GM12878 (cell line): ENCODE data around the gene PHLPP1. TPM values are rescaled to one million over a fixed set of nuclear protein-coding genes. Genes with fewer than 3 reads are reported as not detected.

Source experiments
- ATAC-seq: fragments of 200-7000 bp; cut with Tn5 transposase; 3 replicates; pipeline ENCODE4 v1.9.1; 2020; ENCODE audit warnings: mild to moderate bottlenecking, moderate library complexity
- BruUV-seq: library from RNA; stranded (reverse); fragments of 400-500 nt; replicated peaks from 2 replicates; lab custom pipeline; 2021; lab: Mats Ljungman, UMichigan
- CTCF ChIA-PET: fragments of 300-600 bp; sonication (Branson Sonifier 250); formaldehyde crosslinking; extraction: SDS; loops from one replicate; lab custom pipeline; 2021; ENCODE audit warnings: inconsistent platforms; lab: Yijun Ruan, JAX
- POLR2A ChIA-PET: fragments of 350-600 bp; formaldehyde crosslinking; extraction: SDS; loops from one replicate; lab custom pipeline; 2021; ENCODE audit warnings: inconsistent platforms; lab: Charles Lee
- RAD21 ChIA-PET: fragments of 300-600 bp; sonication (Branson Sonifier 250); formaldehyde crosslinking; loops from one replicate; lab custom pipeline; 2023; ENCODE audit warnings: antibody characterized with exemption; ENCODE audit not compliant: unreplicated experiment; lab: Charles Lee
- SMC1A ChIA-PET: fragments of 300-600 bp; sonication (Branson Sonifier 250); formaldehyde crosslinking; loops from one replicate; lab custom pipeline; 2023; ENCODE audit not compliant: unreplicated experiment, uncharacterized antibody; lab: Charles Lee
- DNase-seq: peaks from one replicate; pipeline ENCODE4 v3.0.0-alpha.2; 2011; ENCODE audit warnings: low read depth, low spot score
- FAIRE-seq: peaks from 3 replicates; lab custom pipeline; 2011; peaks lifted over from hg19 to GRCh38; lab: Jason Lieb, UNC
- H2AFZ ChIP-seq: 2 replicates; pipeline ENCODE4 v1.6.0; 2011; ENCODE audit warnings: low read depth, low read length, control low read depth; ENCODE audit not compliant: control insufficient read depth
- H3K27ac ChIP-seq: 2 replicates; pipeline ENCODE4 v1.5.1; 2011; ENCODE audit warnings: control low read depth; ENCODE audit not compliant: control insufficient read depth, insufficient read depth
- H3K27me3 ChIP-seq, 2 experiments: replicated peaks in 1 of 2; 2 replicates each; pipeline versions ENCODE4 v1.6.0 to v1.6.1; 2011; ENCODE audit warnings: low read length in 1 of 2; ENCODE audit not compliant: control insufficient read depth in 2 of 2, insufficient read depth in 2 of 2
- H3K36me3 ChIP-seq, 2 experiments: 2 replicates each; pipeline ENCODE4 v1.5.1; 2011; ENCODE audit warnings: low read length in 1 of 2; ENCODE audit not compliant: control insufficient read depth in 2 of 2, insufficient read depth in 2 of 2
- H3K4me1 ChIP-seq: 2 replicates; pipeline ENCODE4 v1.6.1; 2011; ENCODE audit warnings: mild to moderate bottlenecking, low read length, moderate library complexity, mixed read lengths; ENCODE audit not compliant: control insufficient read depth, insufficient read depth
- H3K4me2 ChIP-seq: 2 replicates; pipeline ENCODE4 v1.6.0; 2011; ENCODE audit warnings: control low read depth; ENCODE audit not compliant: control insufficient read depth, insufficient read depth
- H3K4me3 ChIP-seq: fragments of 200-600 bp; sonication (generic); 2 replicates; pipeline ENCODE4 v1.5.1; 2016
- H3K79me2 ChIP-seq: 2 replicates; pipeline ENCODE4 v1.6.0; 2011; ENCODE audit warnings: low read length; ENCODE audit not compliant: control insufficient read depth, insufficient read depth
- H3K9ac ChIP-seq: 2 replicates; pipeline ENCODE4 v1.8.0; 2011; ENCODE audit warnings: low read length, control low read depth, mixed read lengths; ENCODE audit not compliant: control insufficient read depth, insufficient read depth
- H3K9me3 ChIP-seq: replicated peaks from 3 replicates; pipeline ENCODE4 v1.5.1; 2011; ENCODE audit warnings: mild to moderate bottlenecking, low read length; ENCODE audit not compliant: control insufficient read depth, insufficient read depth
- H4K20me1 ChIP-seq: 2 replicates; pipeline ENCODE4 v1.6.0; 2011; ENCODE audit not compliant: control insufficient read depth, insufficient read depth
- ASH2L ChIP-seq: fragments of 300-600, 200-600 bp; sonication (generic); IDR thresholded peaks from 2 replicates; pipeline ENCODE4 v1.6.1; 2017; ENCODE audit warnings: low read depth, mild to moderate bottlenecking, borderline replicate concordance
- BCL11A ChIP-seq: IDR thresholded peaks from 2 replicates; pipeline ENCODE4 v1.6.1; 2011; ENCODE audit warnings: low read depth, low read length
- BMI1 ChIP-seq: fragments of 450-650 bp; IDR thresholded peaks from 2 replicates; pipeline ENCODE4 v1.6.1; 2016; ENCODE audit warnings: mild to moderate bottlenecking, moderate library complexity, borderline replicate concordance
- E2F4 ChIP-seq: IDR thresholded peaks from 2 replicates; pipeline ENCODE4 v1.6.1; 2012; ENCODE audit warnings: low read depth, low read length, improper control_type of control experiment
- EP300 ChIP-seq, 2 experiments: fragments of 150-350 bp in 1 of 2; IDR thresholded peaks; 2 replicates each; pipeline ENCODE4 v1.6.1; 2011 to 2012; ENCODE audit warnings: low read depth in 2 of 2, low read length in 2 of 2, borderline replicate concordance in 1 of 2, improper control_type of control experiment in 1 of 2, inconsistent platforms in 1 of 2; ENCODE audit not compliant: control insufficient read depth in 1 of 2
- KDM1A ChIP-seq: fragments of 200-600 bp; sonication (generic); IDR thresholded peaks from 2 replicates; pipeline ENCODE4 v1.6.1; 2016; ENCODE audit warnings: borderline replicate concordance
- MYC ChIP-seq: IDR thresholded peaks from 2 replicates; pipeline ENCODE4 v1.6.1; 2011; ENCODE audit warnings: mild to moderate bottlenecking, low read length, moderate library complexity, inconsistent platforms; ENCODE audit not compliant: insufficient read depth, insufficient replicate concordance, insufficient read length, severe bottlenecking
- NFYA ChIP-seq: IDR thresholded peaks from 2 replicates; pipeline ENCODE4 v1.6.1; 2011; ENCODE audit warnings: low read depth, mild to moderate bottlenecking, low read length, improper control_type of control experiment, borderline replicate concordance
- POLR2AphosphoS2 ChIP-seq: IDR thresholded peaks from 2 replicates; pipeline ENCODE4 v1.6.1; 2011; ENCODE audit warnings: low read depth, mild to moderate bottlenecking, low read length, improper control_type of control experiment, moderate library complexity
- RAD51 ChIP-seq: fragments of 450-650 bp; IDR thresholded peaks from 2 replicates; pipeline ENCODE4 v1.6.1; 2016; ENCODE audit warnings: moderate library complexity, mild to moderate bottlenecking, inconsistent platforms
- SP1 ChIP-seq: IDR thresholded peaks from one replicate; pipeline ENCODE4 v1.6.1; 2011; ENCODE audit warnings: low read depth, low read length
- ZSCAN29 ChIP-seq: fragments of 450-650 bp; IDR thresholded peaks from 2 replicates; pipeline ENCODE4 v1.6.1; 2017; ENCODE audit warnings: mild to moderate bottlenecking, moderate library complexity
- WGBS: methylation state at CpG from one replicate; pipeline ENCODE4 v1.1.6; 2016; ENCODE audit warnings: low lambda C conversion rate; ENCODE audit not compliant: insufficient replicate concordance, insufficient coverage; ENCODE audit errors: missing lambda C conversion rate; 5-methylcytosine and 5-hydroxymethylcytosine counted together
- in situ Hi-C: fragments of 300-500 bp; cut with MboI; formaldehyde crosslinking; loops from 9 replicates; pipeline ENCODE4 v1.14.3; 2018; ENCODE audit warnings: mixed read lengths
- intact Hi-C: fragments of 100-400 bp; cut with micrococcal nuclease; formaldehyde crosslinking; loops from one replicate; pipeline ENCODE4 v1.14.2; 2022; ENCODE audit not compliant: unreplicated experiment
- polyA plus RNA-seq, 11 experiments: library from polyadenylated mRNA; depleted of rRNA in 4 of 11; unstranded in 6 of 11; stranded (reverse) in 5 of 11; fragments of >200 nt; fragmentation: Nextera tagmentation in 4 of 11; fragmentation: Illumina TruSeq in 1 of 11; extraction: Ambion mirVana in 4 of 11; extraction: Trizol in 1 of 11; gene quantifications; 1 replicate in 1 of 11; 2 replicates in 10 of 11; pipeline versions ENCODE4 v1.2.1 to v1.2.3, GENCODE V29; 2011 to 2016; ENCODE audit warnings: inconsistent platforms in 2 of 11, missing spikeins in 2 of 11, low read depth in 1 of 11
- total RNA-seq, 4 experiments: library from RNA; depleted of rRNA in 3 of 4; stranded (reverse); fragments of >200 nt in 3 of 4; fragmentation: Illumina TruSeq in 1 of 4; extraction: Trizol in 1 of 4; gene quantifications; 2 replicates each; pipeline versions ENCODE4 v1.2.1 to v1.2.3, GENCODE V29; 2013 to 2021
- TF ChIP-seq, protein P1 (sequence below): fragments of 450-650 bp; IDR thresholded peaks from 2 replicates; pipeline ENCODE4 v1.6.1; 2017; ENCODE audit warnings: mild to moderate bottlenecking, moderate library complexity

PHLPP1 gene
- total and polyA plus RNA-seq, 10 of the 15 experiments (the other 5 are each of a cell fraction or from before 2014, with no cell fraction given) = 0.42 to 7.0 (median 1.9) TPM

DNA sequence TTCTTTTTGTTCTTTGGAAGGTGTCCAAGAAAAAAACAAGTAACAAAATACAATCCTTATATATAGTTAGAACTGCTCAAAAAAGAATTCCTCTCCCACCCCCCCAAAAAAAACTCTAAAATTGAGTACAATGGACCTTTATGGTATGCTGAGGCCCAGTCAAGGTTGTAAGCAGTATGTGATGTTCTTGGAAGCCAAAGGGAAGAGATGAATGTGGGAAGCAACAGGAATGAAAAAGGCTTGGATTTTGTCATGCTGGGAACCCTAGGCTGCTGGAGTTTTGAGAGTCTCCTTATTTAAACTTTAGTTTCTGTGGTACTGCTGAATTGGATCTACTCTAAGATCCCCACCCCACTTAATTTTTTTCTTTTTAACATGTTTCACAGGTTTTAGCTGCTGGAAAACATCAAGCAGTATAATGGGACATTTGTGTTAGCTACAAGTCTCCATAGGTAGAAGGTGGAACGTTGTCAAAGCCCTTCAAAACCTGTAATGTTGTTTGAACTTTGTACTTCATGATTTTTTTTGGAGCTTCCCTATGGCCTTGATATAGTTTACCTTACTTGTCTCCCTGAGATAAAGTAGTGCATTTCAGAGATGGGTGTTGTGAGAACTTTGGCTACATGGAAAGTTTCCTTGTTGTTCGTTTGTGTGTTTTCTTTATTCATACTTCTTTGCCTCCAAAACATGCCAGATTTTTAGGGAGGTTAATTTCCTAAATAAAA, 57.7 kb downstream of the PHLPP1 start:
- peaks cover 4% of the 10 kb centered on the region; the same call in 1 of the 2 replicates for H3K4me1 ChIP-seq
- TF ChIP-seq NFYA (no peak), EP300 (IDR thresholded peaks at IDR 0.05; ENCODE audit: borderline replicate concordance in 1 of 2, control insufficient read depth in 1 of 2, low read depth in 2 of 2, low read length in 2 of 2) (no peak), POLR2AphosphoS2 (no peak), ASH2L (no peak), MYC (no peak), SP1 (no peak), E2F4 (no peak), ZSCAN29 (no peak), RAD51 (no peak), BMI1 (no peak), KDM1A (no peak), BCL11A (no peak)
- TF ChIP-seq, protein P1, sequence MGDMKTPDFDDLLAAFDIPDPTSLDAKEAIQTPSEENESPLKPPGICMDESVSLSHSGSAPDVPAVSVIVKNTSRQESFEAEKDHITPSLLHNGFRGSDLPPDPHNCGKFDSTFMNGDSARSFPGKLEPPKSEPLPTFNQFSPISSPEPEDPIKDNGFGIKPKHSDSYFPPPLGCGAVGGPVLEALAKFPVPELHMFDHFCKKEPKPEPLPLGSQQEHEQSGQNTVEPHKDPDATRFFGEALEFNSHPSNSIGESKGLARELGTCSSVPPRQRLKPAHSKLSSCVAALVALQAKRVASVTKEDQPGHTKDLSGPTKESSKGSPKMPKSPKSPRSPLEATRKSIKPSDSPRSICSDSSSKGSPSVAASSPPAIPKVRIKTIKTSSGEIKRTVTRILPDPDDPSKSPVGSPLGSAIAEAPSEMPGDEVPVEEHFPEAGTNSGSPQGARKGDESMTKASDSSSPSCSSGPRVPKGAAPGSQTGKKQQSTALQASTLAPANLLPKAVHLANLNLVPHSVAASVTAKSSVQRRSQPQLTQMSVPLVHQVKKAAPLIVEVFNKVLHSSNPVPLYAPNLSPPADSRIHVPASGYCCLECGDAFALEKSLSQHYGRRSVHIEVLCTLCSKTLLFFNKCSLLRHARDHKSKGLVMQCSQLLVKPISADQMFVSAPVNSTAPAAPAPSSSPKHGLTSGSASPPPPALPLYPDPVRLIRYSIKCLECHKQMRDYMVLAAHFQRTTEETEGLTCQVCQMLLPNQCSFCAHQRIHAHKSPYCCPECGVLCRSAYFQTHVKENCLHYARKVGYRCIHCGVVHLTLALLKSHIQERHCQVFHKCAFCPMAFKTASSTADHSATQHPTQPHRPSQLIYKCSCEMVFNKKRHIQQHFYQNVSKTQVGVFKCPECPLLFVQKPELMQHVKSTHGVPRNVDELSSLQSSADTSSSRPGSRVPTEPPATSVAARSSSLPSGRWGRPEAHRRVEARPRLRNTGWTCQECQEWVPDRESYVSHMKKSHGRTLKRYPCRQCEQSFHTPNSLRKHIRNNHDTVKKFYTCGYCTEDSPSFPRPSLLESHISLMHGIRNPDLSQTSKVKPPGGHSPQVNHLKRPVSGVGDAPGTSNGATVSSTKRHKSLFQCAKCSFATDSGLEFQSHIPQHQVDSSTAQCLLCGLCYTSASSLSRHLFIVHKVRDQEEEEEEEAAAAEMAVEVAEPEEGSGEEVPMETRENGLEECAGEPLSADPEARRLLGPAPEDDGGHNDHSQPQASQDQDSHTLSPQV = no peak
- TF ChIP-seq, all 136 proteins: peak for 0
- Histone ChIP-seq H3K27me3 (no peaks in the 10 kb centered on the region), H3K4me2 (no peak overlapping the region), H3K9me3 (no peaks in the 10 kb centered on the region; the same call in 2 of the 3 replicates), H3K36me3 (no peaks in the 10 kb centered on the region), H2AFZ (no peak overlapping the region), H3K27ac (no peak overlapping the region), H3K4me3 (no peak overlapping the region), H3K9ac (no peak overlapping the region), H4K20me1 (no peaks in the 10 kb centered on the region), H3K79me2 (no peaks in the 10 kb centered on the region)
- ATAC-seq (no peak), DNase-seq (no peak), FAIRE-seq (no peak)
- no TSS peak for BruUV-seq
- in situ Hi-C loops = no loop called here
- ChIA-PET RAD21 (interaction anchor here (0.6 to 1.0 kb wide), 2 partner anchors 58 to 260 kb away, joined by 3 to 5 read pairs; partner anchors contain the start of gene PHLPP1), SMC1A (interaction anchor here (0.9 kb wide), 1 partner anchor 13 kb away, joined by 3 read pairs; no protein-coding TSS in a partner anchor), CTCF (interaction anchor here (0.9 kb wide), 1 partner anchor 110 kb away, joined by 3 read pairs; no protein-coding TSS in a partner anchor), POLR2A (no interaction called here)
- WGBS = 54% methylated on average over 2 of the region's 2 CpGs
- intact Hi-C loops = no loop called here
